Middle frontal gyrus (tissue), 1 donor: ENCODE data around the gene C10orf62.
"Not testable (repeated sequence)": the region's sequence is repeated elsewhere in the genome, so short reads cannot be mapped to it uniquely, and the experiment has no call there.

Source experiments
- DNase-seq: peaks from one replicate; pipeline ENCODE4 v3.0.0-alpha.2; 2015; ENCODE audit warnings: low spot score; ENCODE audit errors: extremely low spot score

C10orf62 gene

DNA sequence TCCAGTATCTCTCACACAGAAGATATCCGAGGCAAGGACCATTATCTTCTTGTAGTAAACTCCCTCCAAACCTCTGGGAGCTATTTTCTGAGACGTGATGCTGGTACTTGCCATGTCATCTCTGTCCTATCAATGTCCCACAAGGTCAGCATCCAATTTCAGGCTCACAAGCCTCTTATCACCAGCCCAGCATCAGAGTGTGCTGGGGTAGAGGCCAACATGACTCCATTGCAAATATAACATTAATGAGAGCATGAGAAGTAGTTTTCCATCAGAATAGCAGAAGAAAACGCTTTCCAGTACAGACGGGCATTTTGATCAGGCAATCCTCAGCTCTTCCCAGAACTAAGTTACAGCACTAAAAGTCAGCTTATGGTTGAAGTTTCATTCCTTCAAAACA lies 38.2 kb downstream of the C10orf62 start:
- no peak for DNase-seq

DNA sequence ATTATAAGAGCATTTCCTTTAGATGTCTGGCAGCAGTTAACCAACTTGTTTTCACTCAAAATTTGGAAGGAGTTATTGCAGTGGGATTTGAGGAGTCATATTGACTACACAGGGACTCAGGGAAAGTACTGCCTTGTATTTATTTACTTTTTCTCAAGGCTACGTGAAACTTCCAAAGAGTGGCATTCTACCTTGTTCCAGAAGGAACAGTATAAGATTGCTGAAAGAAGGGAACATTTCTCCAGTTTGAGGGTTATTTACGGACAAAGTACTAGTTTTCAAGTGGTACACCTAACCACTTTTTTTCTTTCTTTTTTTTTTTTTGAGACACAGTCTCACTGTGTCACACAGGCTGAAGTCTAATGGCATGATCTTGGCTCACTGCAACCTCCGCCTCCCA lies 38.7 kb downstream of the C10orf62 start:
- DNase-seq = no peak

DNA sequence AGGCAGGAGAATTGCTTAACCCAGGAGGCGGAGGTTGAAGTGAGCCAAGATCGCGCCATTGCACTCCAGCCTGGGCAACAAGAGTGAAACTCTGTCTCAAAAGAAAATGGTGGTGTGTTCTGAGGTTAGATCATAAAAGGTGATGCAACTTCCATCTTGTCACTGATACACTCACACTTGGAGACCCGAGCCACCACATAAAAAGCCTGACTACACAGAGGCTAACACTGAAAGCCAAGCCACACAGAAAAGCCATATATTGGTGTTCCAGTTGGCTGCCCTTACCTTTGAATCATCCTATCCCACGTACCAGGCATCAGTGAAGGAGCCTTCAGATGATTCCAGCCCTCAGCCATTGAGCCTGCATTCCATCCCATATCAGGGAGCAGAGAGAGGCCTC lies 39.8 kb downstream of the C10orf62 start:
- DNase-seq = no peak

DNA sequence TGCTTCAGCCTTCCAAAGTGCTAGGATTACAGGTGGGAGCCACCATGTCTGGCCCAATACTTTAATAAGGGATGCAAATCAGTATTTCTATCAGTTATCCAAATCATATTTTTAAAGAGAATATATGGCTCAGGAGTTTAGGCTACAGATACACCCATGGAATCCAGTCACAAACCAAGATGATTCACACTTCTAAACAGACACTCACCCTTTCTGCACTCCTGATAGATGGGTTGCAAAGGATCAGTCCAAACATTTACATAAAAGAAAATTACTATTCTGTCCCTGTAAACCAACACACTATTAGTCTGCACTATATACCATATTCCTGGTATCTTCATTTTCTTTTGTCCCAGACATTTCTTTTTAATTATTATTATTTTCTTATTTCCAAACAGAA lies 41.6 kb downstream of the C10orf62 start:
- DNase-seq = no peak

DNA sequence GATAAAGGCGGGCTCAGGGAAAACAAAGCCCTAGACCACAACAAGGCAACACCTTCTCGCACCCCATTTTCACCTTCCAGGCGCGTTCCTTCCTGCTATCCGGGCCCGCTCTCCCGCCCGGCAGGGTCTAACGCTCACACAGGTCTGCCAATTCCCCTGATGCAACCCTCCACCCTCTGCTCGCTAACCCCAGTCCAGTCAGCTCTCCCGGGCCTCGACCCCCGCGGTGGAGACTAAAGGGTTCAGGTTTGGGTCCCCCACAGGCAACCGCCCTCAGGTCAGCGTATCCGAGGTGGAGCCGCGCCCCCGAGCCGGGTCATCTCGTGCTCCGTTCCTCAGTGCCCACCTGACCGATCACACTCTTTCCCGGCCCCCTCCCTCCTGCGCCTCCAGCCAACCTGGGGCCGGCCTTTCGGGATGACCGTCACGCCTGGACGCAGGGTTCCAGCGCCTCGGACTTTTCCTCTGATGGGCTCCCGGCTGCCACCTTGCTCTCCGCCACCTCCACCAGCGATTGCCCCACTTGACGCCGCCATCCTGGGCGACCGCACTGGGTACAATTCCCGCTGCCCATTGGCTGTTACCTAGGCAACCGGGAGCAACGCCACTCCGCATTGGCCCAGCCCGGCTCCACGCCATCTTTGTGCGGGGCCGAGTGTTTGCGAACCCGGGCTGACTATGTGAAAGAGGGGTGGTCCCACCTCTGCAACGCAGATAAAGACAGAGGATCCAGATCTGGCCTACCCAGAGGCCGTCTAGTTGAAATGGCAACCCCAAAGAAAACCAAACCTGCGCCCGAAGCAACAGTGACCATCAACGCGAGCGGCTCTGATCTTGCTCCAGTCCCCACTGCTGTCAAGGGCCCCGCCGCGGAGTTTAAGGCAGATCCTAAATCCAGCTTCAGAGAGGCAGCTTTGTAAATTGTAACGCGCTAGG lies 43.7 kb downstream of the C10orf62 start, which contains the start of gene MORN4:
TSS of gene MORN4 (minus strand) at position 552 of the 936 bp plus-strand sequence. CDS start 13,847 bp downstream, outside the sequence.
- DNase-seq = peak; percentile 91

DNA sequence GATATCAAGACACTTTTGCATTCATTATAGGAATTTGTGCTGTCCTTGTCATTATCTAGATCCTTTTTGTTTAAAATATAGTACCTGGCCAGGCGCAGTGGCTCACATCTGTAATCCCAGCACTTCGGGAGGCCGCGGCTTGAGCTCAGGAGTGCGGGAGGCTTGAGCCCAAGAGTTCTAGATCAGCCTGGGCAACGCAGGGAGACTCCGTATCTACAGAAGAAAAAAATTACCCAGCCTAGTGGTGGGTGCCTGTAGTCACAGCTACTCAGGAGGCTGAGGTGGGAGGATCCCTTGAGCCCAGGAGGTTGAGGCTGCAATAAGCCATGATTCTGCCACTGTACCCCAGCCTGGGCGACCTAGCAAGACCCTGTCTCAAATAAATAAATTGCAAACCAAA lies 44.4 kb downstream of the C10orf62 start:
- no peak for DNase-seq

- no peak for DNase-seq
Observed at GRCh38 chr10:97635577-97635976, 46.1 kb downstream of the C10orf62 start.

DNA sequence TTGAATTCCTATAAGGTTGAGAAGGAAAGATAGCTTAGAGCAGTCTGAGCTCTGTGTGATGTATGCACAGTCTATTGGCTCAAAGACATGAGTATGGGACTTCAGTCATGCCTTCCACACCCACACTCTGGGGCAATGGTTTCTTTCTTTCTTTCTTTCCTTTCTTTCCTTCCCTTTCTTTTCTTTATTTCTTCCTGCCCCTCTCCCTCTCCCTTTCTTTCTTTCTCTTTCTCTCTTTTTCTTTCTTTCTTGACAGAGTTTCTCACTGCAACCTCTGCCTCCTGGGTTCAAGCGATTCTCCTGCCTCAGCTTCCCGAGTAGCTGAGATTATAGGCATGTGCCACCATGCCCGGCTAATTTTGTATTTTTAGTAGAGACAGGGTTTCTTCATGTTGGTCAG lies 49.6 kb downstream of the C10orf62 start:
- not testable (repeated sequence) for DNase-seq

- DNase-seq = peak; percentile 99
Observed at GRCh38 chr10:97640174-97640867, 50.8 kb downstream of the C10orf62 start, which contains the start of gene PI4K2A. Gene PI4K2A (plus strand): TSS chr10:97640671. CDS start chr10:97640743, 72 bp downstream.
